Stimulated activated CD4-positive, alpha-beta T cell treated with anti-CD3 and anti-CD28 coated beads, Interleukin-1b, Interleukin-23, amount 100 ng/mL, for 24 hours (primary cell): ENCODE measurements around the gene HAUS6.
A peak's percentile ranks its signal among the peaks of the same experiment; 100 is the strongest.
"Not testable (repeated sequence)": the region's sequence is repeated elsewhere in the genome, so short reads cannot be mapped to it uniquely, and the experiment has no call there.

ENCODE experiments used
- DNase-seq, 4 experiments: peaks; one replicate each; pipeline ENCODE4 v3.0.0-alpha.2; 2020; ENCODE audit warnings: low read depth in 4 of 4, low spot score in 1 of 4

Gene HAUS6

DNA sequence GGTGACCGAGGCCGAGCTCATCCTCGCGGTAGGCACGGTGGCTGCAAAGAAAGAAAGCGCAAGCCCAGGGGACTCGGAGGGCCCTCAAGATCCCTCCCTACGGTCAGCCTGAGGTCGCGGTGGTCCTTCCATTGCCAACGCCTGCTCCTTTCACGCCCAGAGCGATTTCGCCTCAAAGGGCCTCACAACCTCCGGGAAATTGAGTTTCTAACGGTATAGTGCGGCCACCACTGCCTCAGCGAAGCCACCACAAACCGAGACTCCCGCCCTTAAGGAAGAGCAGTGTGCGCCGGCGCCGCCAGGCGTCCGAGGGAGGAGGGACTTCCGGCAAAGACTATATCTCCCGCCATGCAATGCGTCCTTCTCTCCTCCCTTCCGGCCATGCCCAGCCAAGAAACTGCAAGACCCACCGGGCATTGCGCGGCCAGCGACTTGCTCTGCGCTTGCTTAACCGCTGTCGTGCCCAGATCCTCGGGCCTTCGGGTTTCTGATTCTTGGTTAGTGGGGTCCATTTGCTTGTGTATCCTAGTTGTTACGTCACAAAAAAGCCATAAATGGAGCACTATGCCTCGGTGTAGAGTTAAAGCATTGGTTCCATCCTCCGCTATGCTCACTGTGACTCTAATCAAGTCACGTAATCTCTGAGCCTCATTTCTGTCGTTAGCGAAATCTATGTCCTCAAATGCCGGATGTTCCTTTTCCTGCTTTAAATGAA is at the start of gene HAUS6:
Gene HAUS6, minus strand, starts transcription at position 274 of the 715 bp plus-strand sequence. Its CDS starts 253 bp downstream, at position 21.
- peak; percentile 68 to 87 (median 74) for DNase-seq

DNA sequence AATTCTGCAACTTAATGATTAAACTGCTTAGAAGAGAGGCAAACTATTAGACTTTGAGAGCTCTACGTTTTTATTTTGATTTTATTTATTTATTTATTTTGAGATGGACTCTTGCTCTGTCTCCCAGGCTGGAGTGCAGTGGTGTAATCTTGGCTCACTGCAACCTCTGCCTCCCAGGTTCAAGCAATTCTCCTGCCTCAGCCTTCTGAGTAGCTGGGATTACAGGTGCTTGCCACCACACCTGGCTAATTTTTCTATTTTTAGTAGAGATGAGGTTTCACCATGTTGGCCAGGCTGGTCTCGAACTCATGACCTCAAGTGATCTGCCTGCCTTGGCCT is 49.4 kb upstream of the HAUS6 start:
- DNase-seq: not testable (repeated sequence)

- DNase-seq: no peak
Measured at GRCh38 chr9:19151425-19152159, 48.9 kb upstream of the HAUS6 start.

DNA sequence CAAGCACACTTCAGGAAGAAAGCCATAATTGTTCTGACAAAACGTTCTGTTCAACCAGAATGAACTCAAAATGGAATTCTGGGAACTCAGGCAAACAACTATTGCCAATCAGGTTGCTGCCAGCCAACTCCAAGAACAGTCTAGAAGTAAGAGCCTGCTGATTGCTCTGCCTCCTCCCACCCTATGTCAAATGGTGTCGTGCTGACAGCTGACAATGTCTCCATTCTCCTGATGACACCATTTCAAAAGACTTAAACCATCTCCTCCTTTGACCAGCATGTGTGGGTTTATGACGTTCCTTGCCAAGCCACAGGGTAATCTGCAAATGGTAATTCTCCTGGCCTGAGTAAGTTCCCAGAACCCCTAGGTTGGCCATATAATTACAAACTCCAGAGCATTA is 46.5 kb upstream of the HAUS6 start:
- DNase-seq: no peak

DNA sequence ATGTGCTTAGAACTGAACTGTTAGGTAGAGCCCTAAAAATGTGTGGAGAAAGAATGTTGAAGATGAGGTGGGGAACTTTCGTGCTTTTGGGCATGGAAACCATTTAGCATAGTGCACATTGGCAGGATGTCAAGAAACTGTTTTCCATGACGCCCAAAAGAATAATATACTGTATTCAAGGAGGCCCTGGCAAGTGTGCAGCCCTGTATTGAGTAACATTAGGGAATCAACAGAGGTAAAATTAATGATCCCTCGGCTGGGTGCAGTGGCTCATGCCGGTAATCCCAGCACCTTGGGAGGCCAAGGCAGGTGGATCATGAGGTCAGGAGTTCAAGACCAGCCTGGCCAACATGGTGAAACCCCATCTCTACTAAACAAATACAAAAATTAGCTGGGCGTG is 45.5 kb upstream of the HAUS6 start:
- DNase-seq: no peak

DNA sequence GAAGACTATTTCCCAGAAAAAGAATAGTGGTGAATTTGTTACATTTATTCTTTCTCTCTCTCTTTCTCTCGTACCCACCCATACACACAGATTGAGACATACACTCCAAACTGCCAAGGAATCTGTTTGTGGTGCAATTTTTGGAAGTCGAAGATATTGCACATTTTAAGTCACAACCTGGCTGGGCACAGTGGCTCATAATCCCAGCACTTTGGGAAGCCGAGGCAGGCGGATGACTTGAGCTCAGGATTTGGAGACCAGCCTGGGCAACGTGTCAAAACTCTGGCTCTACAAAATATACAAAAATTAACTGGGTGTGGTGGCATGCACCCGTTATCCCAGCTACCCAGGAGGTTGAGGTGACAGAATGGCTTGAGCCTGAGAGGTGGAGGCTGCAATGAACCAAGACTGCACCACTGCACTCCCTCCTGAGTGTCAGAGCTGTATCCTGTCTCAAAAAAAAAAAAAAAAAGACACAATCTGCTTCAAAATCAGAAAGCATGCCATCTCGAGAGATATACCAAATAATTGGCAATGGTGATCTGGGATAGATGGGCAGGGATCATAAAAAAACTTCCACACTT is 43.8 kb upstream of the HAUS6 start:
- no peak for DNase-seq

DNA sequence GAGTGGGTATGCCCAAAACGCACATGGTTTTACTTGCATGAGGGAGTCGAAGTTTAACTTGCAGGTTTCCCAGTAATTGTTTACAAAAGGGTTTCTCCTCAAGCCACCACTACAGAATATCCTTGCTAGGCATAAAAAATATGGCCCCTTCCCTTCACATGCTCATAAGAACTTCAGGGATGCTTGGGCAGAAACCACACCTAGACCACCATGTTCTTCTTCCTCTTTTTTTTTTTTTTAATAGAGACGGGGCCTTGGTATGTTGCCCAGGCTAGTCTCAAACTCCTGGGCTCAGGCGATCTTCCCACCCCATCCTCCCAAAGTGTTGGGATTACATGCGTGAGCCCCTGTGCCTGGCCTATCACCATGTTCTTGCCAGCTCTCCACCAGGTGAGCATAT is 43.2 kb upstream of the HAUS6 start:
- DNase-seq: no peak

DNA sequence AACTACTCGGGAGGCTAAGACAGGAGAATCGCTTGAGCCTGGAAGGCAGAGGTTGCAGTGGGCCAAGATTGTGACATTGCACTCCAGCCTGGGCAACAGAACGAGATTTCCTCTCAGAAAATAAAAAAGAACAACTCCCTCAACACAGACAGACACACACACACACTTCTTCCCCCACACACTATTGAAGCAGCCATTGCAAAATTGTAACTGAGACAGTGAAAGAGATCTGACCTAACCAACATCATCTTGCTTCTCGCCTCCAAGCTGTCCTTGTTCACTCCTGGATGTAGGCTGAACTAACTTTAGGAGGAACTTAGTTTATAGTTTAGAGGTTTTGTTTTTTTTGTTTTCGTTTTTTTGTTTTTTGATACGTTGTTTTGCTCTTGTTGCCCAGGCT is 37.6 kb upstream of the HAUS6 start:
- no peak for DNase-seq

- DNase-seq: no peak
Measured at GRCh38 chr9:19138084-19138483, 35.4 kb upstream of the HAUS6 start.

- no peak for DNase-seq
Measured at GRCh38 chr9:19137282-19137681, 34.6 kb upstream of the HAUS6 start.

DNA sequence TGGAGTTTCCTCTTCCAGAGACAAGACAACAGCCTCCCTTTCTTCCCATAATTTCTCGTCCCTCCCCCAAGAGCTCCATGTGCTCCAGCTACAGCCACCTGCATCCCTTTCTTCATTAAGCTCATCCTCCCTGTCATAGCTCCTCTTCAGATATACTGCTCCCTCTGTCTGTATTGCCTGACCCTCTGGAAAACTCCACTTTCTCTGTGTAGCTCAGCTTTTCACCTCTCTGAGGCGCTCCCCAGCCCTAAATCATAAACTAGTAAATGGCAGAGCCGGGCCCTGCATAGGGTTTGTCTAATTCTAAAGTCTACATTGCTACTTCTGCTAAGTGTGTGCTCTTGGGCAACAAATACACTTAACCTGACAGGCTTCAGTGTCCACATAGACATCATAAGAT is 33.4 kb upstream of the HAUS6 start:
- DNase-seq: no peak

- DNase-seq: no peak
Measured at GRCh38 chr9:19133549-19134345, 31.0 kb upstream of the HAUS6 start.

- DNase-seq: no peak
Measured at GRCh38 chr9:19130436-19130835, 27.7 kb upstream of the HAUS6 start.

- DNase-seq: no peak
Measured at GRCh38 chr9:19127871-19128500, 25.3 kb upstream of the HAUS6 start.

DNA sequence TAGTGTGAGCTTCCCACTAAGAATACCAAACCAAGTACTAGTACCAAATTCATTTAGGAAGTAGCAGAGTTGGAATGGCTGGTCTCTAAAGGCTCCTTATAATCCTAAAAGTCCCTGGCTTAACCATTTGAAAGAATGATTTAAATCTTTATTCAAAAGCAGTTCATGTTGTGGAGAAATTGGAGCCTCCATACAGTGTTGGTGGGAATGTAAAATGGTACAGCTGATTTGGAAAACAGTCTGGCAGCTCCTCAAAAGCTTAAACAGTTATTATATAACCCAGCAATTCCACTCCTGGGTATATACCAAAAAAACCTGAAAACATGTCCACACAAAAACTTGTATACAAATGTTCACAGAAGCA is 21.7 kb upstream of the HAUS6 start:
- no peak for DNase-seq

- no peak for DNase-seq
Measured at GRCh38 chr9:19122490-19123042, 19.9 kb upstream of the HAUS6 start.

GRCh38 chr9:19120877-19121276 is 18.2 kb upstream of the HAUS6 start:
- DNase-seq: no peak

GRCh38 chr9:19119801-19120440 is 17.2 kb upstream of the HAUS6 start:
- no peak for DNase-seq

GRCh38 chr9:19119246-19119645 is 16.5 kb upstream of the HAUS6 start:
- no peak for DNase-seq

- no peak for DNase-seq
Measured at GRCh38 chr9:19117039-19117716, 14.5 kb upstream of the HAUS6 start.
